HepG2 (cell line): ENCODE data around the gene NAPB. TPM values are rescaled to one million over a fixed set of nuclear protein-coding genes. Genes with fewer than 3 reads are reported as not detected.

Experiments
- SCMH1 ChIP-seq: sonication (generic); formaldehyde crosslinking; IDR thresholded peaks from 2 replicates; pipeline ENCODE4 v1.9.0; 2021; ENCODE audit warnings: missing genetic modification reagents, mild to moderate bottlenecking, borderline replicate concordance
- SNRNP70 ChIP-seq: fragments of 200-400 bp; formaldehyde crosslinking; IDR thresholded peaks from 2 replicates; pipeline ENCODE4 v1.6.1; 2017; ENCODE audit warnings: mild to moderate bottlenecking, low read depth, low read length, moderate library complexity
- TSC22D2 ChIP-seq: sonication (generic); formaldehyde crosslinking; IDR thresholded peaks from 2 replicates; pipeline ENCODE4 v1.5.1; 2020; ENCODE audit warnings: missing genetic modification reagents, mild to moderate bottlenecking, borderline replicate concordance
- ZNF776 ChIP-seq: sonication (generic); formaldehyde crosslinking; IDR thresholded peaks from 2 replicates; pipeline ENCODE4 v1.4.0; 2020; ENCODE audit warnings: mild to moderate bottlenecking, missing genetic modification reagents
- polyA plus RNA-seq, 8 experiments: library from polyadenylated mRNA; depleted of rRNA in 3 of 8; stranded (reverse) in 7 of 8; unstranded in 1 of 8; fragments of >200 nt; fragmentation: Illumina TruSeq in 4 of 8; extraction: Trizol in 4 of 8; gene quantifications; 2 replicates each; pipeline versions ENCODE4 v1.2.1 to v1.2.3, GENCODE V29; 2011 to 2016; ENCODE audit warnings: low read depth in 4 of 8, missing spikeins in 1 of 8, mixed read lengths in 1 of 8; ENCODE audit not compliant: insufficient read depth in 1 of 8
- total RNA-seq, 5 experiments: library from RNA; depleted of rRNA; stranded (reverse); fragments of >200 nt; fragmentation: Illumina TruSeq; extraction: Trizol; gene quantifications; 2 replicates each; pipeline ENCODE4 v1.2.3, GENCODE V29; 2016; ENCODE audit warnings: low read depth in 1 of 5
- TF ChIP-seq, protein P1 (sequence below): sonication (generic); formaldehyde crosslinking; IDR thresholded peaks from 2 replicates; pipeline ENCODE4 v1.4.0; 2020; ENCODE audit warnings: missing genetic modification reagents
- TF ChIP-seq, protein P2 (sequence below): sonication (generic); formaldehyde crosslinking; IDR thresholded peaks from 2 replicates; pipeline ENCODE4 v1.5.1; 2020; ENCODE audit warnings: mild to moderate bottlenecking, moderate library complexity, missing genetic modification reagents
- TF ChIP-seq, protein P3 (sequence below): sonication (generic); formaldehyde crosslinking; IDR thresholded peaks from 2 replicates; pipeline ENCODE4 v1.8.0; 2022; ENCODE audit warnings: mild to moderate bottlenecking, missing genetic modification reagents
- TF ChIP-seq, protein P4 (sequence below): sonication (generic); formaldehyde crosslinking; IDR thresholded peaks from 2 replicates; pipeline ENCODE4 v1.9.0; 2021; ENCODE audit warnings: missing genetic modification reagents, borderline replicate concordance
- TF ChIP-seq, protein P5 (sequence below): sonication (generic); formaldehyde crosslinking; IDR thresholded peaks from 2 replicates; pipeline ENCODE4 v1.5.0; 2020; ENCODE audit warnings: mild to moderate bottlenecking, missing genetic modification reagents
- TF ChIP-seq, protein P6 (sequence below): sonication (generic); formaldehyde crosslinking; IDR thresholded peaks from 2 replicates; pipeline ENCODE4 v1.5.0; 2020; ENCODE audit warnings: mild to moderate bottlenecking, missing genetic modification reagents, borderline replicate concordance

The NAPB gene
- total and polyA plus RNA-seq, 2 of the 13 experiments (the other 11 are each of a cell fraction or from before 2014, with no cell fraction given), result 15.2 to 16.1 TPM

DNA sequence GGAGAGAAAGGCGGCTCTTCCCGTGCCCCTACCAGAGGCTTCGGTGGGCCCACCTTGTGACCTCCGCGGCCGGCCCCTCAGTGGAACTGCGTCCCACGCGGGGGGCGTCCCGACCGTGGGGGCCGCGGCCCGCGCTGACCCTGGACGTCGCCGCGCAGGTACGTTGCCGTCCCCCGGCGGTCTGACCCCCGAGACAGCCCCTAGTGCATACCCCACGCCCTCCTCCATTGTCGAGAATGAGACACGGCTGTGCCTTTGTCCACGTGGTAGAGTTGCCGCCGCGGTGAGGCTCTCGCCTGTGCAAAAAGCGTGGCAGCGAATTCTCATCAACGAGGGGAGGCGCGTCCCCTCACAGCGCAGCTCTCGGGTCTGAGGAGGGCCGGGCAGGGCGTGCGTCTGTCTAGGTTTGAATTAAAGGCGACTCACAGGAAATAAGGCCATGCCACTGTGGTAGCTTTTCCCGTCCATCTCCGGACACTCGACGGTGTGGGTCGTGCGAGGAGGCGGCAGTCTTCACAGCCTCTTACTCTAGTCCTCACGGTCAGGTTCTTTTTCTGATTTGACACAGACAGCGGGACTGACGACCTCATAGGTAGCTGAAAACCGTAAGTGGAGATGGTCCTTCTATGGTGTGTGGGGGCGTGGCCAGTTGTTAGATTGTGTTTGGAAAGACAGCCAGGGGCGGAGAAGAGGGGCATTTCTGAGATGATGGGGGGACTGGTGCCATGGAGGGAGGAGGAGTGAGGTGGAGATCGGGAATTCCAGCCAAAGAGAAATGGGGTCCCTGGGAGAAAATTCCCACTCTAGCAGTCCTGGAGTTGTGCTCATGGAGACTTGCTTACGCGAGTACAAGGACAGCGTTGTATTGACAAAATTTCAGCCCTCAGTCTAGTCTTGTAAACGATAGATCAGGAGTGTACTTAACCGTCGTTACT, 70.1 kb downstream of the NAPB start (continued):
- TF ChIP-seq SNRNP70 (no peak), ZNF776 (CRISPR knock-in tag) (peak; percentile 72; the same call in 1 of the 2 replicates), SCMH1 (no peak), TSC22D2 (CRISPR knock-in tag) (no peak)
- TF ChIP-seq, protein P1, sequence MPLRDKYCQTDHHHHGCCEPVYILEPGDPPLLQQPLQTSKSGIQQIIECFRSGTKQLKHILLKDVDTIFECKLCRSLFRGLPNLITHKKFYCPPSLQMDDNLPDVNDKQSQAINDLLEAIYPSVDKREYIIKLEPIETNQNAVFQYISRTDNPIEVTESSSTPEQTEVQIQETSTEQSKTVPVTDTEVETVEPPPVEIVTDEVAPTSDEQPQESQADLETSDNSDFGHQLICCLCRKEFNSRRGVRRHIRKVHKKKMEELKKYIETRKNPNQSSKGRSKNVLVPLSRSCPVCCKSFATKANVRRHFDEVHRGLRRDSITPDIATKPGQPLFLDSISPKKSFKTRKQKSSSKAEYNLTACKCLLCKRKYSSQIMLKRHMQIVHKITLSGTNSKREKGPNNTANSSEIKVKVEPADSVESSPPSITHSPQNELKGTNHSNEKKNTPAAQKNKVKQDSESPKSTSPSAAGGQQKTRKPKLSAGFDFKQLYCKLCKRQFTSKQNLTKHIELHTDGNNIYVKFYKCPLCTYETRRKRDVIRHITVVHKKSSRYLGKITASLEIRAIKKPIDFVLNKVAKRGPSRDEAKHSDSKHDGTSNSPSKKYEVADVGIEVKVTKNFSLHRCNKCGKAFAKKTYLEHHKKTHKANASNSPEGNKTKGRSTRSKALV (CRISPR knock-in tag), result 0 out of 2 replicates have a peak, but pooled peaks have one; percentile 1
- TF ChIP-seq, protein P2, sequence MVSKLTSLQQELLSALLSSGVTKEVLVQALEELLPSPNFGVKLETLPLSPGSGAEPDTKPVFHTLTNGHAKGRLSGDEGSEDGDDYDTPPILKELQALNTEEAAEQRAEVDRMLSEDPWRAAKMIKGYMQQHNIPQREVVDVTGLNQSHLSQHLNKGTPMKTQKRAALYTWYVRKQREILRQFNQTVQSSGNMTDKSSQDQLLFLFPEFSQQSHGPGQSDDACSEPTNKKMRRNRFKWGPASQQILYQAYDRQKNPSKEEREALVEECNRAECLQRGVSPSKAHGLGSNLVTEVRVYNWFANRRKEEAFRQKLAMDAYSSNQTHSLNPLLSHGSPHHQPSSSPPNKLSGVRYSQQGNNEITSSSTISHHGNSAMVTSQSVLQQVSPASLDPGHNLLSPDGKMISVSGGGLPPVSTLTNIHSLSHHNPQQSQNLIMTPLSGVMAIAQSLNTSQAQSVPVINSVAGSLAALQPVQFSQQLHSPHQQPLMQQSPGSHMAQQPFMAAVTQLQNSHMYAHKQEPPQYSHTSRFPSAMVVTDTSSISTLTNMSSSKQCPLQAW, result peak; percentile 89
- TF ChIP-seq, protein P3, sequence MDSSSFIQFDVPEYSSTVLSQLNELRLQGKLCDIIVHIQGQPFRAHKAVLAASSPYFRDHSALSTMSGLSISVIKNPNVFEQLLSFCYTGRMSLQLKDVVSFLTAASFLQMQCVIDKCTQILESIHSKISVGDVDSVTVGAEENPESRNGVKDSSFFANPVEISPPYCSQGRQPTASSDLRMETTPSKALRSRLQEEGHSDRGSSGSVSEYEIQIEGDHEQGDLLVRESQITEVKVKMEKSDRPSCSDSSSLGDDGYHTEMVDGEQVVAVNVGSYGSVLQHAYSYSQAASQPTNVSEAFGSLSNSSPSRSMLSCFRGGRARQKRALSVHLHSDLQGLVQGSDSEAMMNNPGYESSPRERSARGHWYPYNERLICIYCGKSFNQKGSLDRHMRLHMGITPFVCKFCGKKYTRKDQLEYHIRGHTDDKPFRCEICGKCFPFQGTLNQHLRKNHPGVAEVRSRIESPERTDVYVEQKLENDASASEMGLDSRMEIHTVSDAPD (CRISPR knock-in tag), result no peak
- TF ChIP-seq, protein P4, sequence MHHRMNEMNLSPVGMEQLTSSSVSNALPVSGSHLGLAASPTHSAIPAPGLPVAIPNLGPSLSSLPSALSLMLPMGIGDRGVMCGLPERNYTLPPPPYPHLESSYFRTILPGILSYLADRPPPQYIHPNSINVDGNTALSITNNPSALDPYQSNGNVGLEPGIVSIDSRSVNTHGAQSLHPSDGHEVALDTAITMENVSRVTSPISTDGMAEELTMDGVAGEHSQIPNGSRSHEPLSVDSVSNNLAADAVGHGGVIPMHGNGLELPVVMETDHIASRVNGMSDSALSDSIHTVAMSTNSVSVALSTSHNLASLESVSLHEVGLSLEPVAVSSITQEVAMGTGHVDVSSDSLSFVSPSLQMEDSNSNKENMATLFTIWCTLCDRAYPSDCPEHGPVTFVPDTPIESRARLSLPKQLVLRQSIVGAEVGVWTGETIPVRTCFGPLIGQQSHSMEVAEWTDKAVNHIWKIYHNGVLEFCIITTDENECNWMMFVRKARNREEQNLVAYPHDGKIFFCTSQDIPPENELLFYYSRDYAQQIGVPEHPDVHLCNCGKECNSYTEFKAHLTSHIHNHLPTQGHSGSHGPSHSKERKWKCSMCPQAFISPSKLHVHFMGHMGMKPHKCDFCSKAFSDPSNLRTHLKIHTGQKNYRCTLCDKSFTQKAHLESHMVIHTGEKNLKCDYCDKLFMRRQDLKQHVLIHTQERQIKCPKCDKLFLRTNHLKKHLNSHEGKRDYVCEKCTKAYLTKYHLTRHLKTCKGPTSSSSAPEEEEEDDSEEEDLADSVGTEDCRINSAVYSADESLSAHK (CRISPR knock-in tag), result peak; percentile 69; the same call in 1 of the 2 replicates
- TF ChIP-seq, protein P5, sequence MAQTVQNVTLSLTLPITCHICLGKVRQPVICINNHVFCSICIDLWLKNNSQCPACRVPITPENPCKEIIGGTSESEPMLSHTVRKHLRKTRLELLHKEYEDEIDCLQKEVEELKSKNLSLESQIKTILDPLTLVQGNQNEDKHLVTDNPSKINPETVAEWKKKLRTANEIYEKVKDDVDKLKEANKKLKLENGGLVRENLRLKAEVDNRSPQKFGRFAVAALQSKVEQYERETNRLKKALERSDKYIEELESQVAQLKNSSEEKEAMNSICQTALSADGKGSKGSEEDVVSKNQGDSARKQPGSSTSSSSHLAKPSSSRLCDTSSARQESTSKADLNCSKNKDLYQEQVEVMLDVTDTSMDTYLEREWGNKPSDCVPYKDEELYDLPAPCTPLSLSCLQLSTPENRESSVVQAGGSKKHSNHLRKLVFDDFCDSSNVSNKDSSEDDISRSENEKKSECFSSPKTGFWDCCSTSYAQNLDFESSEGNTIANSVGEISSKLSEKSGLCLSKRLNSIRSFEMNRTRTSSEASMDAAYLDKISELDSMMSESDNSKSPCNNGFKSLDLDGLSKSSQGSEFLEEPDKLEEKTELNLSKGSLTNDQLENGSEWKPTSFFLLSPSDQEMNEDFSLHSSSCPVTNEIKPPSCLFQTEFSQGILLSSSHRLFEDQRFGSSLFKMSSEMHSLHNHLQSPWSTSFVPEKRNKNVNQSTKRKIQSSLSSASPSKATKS (CRISPR knock-in tag), result no peak
- TF ChIP-seq, protein P6, sequence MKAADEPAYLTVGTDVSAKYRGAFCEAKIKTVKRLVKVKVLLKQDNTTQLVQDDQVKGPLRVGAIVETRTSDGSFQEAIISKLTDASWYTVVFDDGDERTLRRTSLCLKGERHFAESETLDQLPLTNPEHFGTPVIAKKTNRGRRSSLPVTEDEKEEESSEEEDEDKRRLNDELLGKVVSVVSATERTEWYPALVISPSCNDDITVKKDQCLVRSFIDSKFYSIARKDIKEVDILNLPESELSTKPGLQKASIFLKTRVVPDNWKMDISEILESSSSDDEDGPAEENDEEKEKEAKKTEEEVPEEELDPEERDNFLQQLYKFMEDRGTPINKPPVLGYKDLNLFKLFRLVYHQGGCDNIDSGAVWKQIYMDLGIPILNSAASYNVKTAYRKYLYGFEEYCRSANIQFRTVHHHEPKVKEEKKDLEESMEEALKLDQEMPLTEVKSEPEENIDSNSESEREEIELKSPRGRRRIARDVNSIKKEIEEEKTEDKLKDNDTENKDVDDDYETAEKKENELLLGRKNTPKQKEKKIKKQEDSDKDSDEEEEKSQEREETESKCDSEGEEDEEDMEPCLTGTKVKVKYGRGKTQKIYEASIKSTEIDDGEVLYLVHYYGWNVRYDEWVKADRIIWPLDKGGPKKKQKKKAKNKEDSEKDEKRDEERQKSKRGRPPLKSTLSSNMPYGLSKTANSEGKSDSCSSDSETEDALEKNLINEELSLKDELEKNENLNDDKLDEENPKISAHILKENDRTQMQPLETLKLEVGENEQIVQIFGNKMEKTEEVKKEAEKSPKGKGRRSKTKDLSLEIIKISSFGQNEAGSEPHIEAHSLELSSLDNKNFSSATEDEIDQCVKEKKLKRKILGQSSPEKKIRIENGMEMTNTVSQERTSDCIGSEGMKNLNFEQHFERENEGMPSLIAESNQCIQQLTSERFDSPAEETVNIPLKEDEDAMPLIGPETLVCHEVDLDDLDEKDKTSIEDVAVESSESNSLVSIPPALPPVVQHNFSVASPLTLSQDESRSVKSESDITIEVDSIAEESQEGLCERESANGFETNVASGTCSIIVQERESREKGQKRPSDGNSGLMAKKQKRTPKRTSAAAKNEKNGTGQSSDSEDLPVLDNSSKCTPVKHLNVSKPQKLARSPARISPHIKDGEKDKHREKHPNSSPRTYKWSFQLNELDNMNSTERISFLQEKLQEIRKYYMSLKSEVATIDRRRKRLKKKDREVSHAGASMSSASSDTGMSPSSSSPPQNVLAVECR, result peak; percentile 75
